Vagina (tissue), 2 donors: ENCODE data around the gene C10orf120. TPM values are rescaled to one million over a fixed set of nuclear protein-coding genes. Genes with fewer than 3 reads are reported as not detected.

ENCODE experiments used
- DNase-seq, 2 donors: peaks; one replicate each; pipeline ENCODE4 v3.0.0-alpha.2; 2017; ENCODE audit errors: extremely low spot score in 2 of 2
- H3K27ac ChIP-seq: fragments of 200-600 bp; sonication (generic); one replicate; pipeline ENCODE4 v1.5.1; 2019
- H3K27me3 ChIP-seq: fragments of 200-600 bp; sonication (generic); one replicate; pipeline ENCODE4 v1.5.1; 2019
- H3K36me3 ChIP-seq, 2 donors: fragments of 200-600 bp; sonication (generic); one replicate each; pipeline ENCODE4 v1.5.1; 2017 to 2019
- H3K4me1 ChIP-seq: fragments of 200-600 bp; sonication (generic); one replicate; pipeline ENCODE4 v1.5.1; 2019
- H3K4me3 ChIP-seq, 2 donors: fragments of 200-600 bp; sonication (generic); 1 replicate in 1 of 2; 2 replicates in 1 of 2; pipeline ENCODE4 v1.5.1; 2016 to 2019
- H3K9me3 ChIP-seq: fragments of 200-600 bp; sonication (generic); one replicate; pipeline ENCODE4 v1.5.1; 2019
- POLR2A ChIP-seq, 2 donors: fragments of 450-650 bp; IDR thresholded peaks; one replicate each; pipeline ENCODE4 v1.6.1; 2017; ENCODE audit warnings: antibody characterized with exemption in 2 of 2, mild to moderate bottlenecking in 2 of 2, moderate library complexity in 2 of 2
- POLR2AphosphoS5 ChIP-seq, 2 donors: sonication (generic); formaldehyde crosslinking; IDR thresholded peaks; one replicate each; pipeline ENCODE4 v1.9.0; 2017; ENCODE audit warnings: antibody characterized with exemption in 2 of 2, mild to moderate bottlenecking in 2 of 2, low read depth in 1 of 2; ENCODE audit not compliant: insufficient read depth in 1 of 2
- intact Hi-C: fragments of 100-400 bp; cut with DNase I; formaldehyde crosslinking; loops from one replicate; pipeline ENCODE4 v1.15.1; 2023
- total RNA-seq: library from RNA; depleted of rRNA; stranded (reverse); fragments of >200 nt; gene quantifications from one replicate; pipeline ENCODE4 v1.2.3, GENCODE V29; 2016
- TF ChIP-seq, protein P1 (sequence below), 3 experiments: fragments of 450-650 bp in 2 of 3; fragments of 200-600 bp in 1 of 3; sonication (generic) in 1 of 3; IDR thresholded peaks; one replicate each; pipeline ENCODE4 v1.5.1; 2017 to 2019; ENCODE audit warnings: antibody characterized with exemption in 3 of 3, mild to moderate bottlenecking in 2 of 3, moderate library complexity in 2 of 3

The C10orf120 gene
- total RNA-seq, 1 donor from 2014 or later = not detected

GRCh38 chr10:122713091-122713885 is 13.6 kb upstream of the C10orf120 start:
- no peaks in the 10 kb centered on the region for H3K4me1 ChIP-seq
- intact Hi-C loops = no loop called here
- DNase-seq = no peak
- no peak overlapping the region for H3K27ac ChIP-seq
- no peaks in the 10 kb centered on the region for H3K36me3 ChIP-seq
- no peak for TF ChIP-seq POLR2AphosphoS5 (IDR thresholded peaks at IDR 0.05; ENCODE audit: insufficient read depth in 1 of 2, low read depth in 1 of 2)
- TF ChIP-seq POLR2A (IDR thresholded peaks at IDR 0.05) = no peak
- TF ChIP-seq, protein P1, sequence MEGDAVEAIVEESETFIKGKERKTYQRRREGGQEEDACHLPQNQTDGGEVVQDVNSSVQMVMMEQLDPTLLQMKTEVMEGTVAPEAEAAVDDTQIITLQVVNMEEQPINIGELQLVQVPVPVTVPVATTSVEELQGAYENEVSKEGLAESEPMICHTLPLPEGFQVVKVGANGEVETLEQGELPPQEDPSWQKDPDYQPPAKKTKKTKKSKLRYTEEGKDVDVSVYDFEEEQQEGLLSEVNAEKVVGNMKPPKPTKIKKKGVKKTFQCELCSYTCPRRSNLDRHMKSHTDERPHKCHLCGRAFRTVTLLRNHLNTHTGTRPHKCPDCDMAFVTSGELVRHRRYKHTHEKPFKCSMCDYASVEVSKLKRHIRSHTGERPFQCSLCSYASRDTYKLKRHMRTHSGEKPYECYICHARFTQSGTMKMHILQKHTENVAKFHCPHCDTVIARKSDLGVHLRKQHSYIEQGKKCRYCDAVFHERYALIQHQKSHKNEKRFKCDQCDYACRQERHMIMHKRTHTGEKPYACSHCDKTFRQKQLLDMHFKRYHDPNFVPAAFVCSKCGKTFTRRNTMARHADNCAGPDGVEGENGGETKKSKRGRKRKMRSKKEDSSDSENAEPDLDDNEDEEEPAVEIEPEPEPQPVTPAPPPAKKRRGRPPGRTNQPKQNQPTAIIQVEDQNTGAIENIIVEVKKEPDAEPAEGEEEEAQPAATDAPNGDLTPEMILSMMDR (IDR thresholded peaks at IDR 0.05) = no peak
- no peaks in the 10 kb centered on the region for H3K27me3 ChIP-seq
- no peaks in the 10 kb centered on the region for H3K9me3 ChIP-seq
- no peak overlapping the region for H3K4me3 ChIP-seq

- TF ChIP-seq, protein P1 (IDR thresholded peaks at IDR 0.05) = no peak
- TF ChIP-seq POLR2A (IDR thresholded peaks at IDR 0.05) (no peak), POLR2AphosphoS5 (IDR thresholded peaks at IDR 0.05; ENCODE audit: insufficient read depth in 1 of 2, low read depth in 1 of 2) (no peak)
- H3K4me3 ChIP-seq = no peak overlapping the region
- no peaks in the 10 kb centered on the region for H3K27me3 ChIP-seq
- H3K27ac ChIP-seq = no peak overlapping the region
- no peaks in the 10 kb centered on the region for H3K9me3 ChIP-seq
- DNase-seq = no peak
- H3K36me3 ChIP-seq = no peaks in the 10 kb centered on the region
- intact Hi-C loops = no loop called here
- H3K4me1 ChIP-seq = no peaks in the 10 kb centered on the region
Observed at GRCh38 chr10:122710576-122710975, 10.9 kb upstream of the C10orf120 start.

DNA sequence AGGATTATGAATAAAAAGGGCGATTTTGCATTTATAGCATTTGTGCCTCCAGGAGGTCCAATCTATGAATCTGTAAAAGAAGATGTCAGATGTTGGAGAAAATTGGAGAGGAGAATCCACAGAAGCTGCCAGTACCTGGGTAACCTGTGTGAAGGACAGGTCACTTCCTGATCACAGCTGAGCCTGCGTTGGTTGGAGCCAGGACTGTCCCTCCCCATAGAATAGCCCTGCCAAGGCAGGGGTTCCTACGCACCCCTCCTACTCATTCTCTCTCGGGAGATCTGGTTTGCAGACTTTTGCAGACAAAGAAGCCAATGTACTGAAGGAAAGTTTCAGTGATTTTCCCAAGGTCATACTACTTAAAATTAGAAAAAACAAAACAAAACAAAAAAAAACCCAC is 10.3 kb upstream of the C10orf120 start:
- Histone ChIP-seq H3K36me3 (no peaks in the 10 kb centered on the region), H3K4me3 (no peak overlapping the region), H3K4me1 (no peaks in the 10 kb centered on the region), H3K27ac (no peak overlapping the region), H3K9me3 (no peaks in the 10 kb centered on the region), H3K27me3 (no peaks in the 10 kb centered on the region)
- no peak for DNase-seq
- intact Hi-C loops = loop anchor here (10.0 kb wide), 1 partner anchor 65 kb away; no protein-coding TSS in a partner anchor
- TF ChIP-seq POLR2AphosphoS5 (IDR thresholded peaks at IDR 0.05; ENCODE audit: insufficient read depth in 1 of 2, low read depth in 1 of 2) (no peak), POLR2A (IDR thresholded peaks at IDR 0.05) (no peak)
- TF ChIP-seq, protein P1 (IDR thresholded peaks at IDR 0.05) = no peak

DNA sequence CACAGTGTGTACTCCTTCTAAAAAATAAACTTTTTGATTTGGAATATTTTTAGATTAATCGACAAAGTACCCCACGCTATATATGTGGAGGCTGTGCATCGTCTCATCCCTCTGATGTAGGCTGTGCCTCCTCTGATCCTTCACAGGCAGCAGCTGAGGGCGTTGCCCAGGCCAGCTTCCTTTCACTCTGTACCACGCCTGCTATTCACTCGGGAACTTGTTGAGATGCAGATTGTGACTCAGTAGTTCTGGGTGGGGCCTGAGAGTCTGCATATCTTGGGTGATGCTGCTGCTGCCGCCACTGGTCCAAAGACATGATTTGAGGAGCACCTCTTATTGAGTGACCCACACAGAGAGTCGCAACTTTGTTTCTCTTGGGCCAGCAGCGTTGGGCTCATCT is 7.9 kb upstream of the C10orf120 start:
- no peak for DNase-seq
- no peak overlapping the region for H3K27ac ChIP-seq
- intact Hi-C loops = loop anchor here (10.0 kb wide), 1 partner anchor 63 kb away; no protein-coding TSS in a partner anchor
- H3K4me1 ChIP-seq = no peaks in the 10 kb centered on the region
- TF ChIP-seq POLR2A (IDR thresholded peaks at IDR 0.05) = no peak
- TF ChIP-seq, protein P1 (IDR thresholded peaks at IDR 0.05) = no peak
- no peak for TF ChIP-seq POLR2AphosphoS5 (IDR thresholded peaks at IDR 0.05; ENCODE audit: insufficient read depth in 1 of 2, low read depth in 1 of 2)
- H3K4me3 ChIP-seq = no peak overlapping the region
- H3K27me3 ChIP-seq = no peaks in the 10 kb centered on the region
- H3K9me3 ChIP-seq = no peaks in the 10 kb centered on the region
- H3K36me3 ChIP-seq = no peaks in the 10 kb centered on the region

DNA sequence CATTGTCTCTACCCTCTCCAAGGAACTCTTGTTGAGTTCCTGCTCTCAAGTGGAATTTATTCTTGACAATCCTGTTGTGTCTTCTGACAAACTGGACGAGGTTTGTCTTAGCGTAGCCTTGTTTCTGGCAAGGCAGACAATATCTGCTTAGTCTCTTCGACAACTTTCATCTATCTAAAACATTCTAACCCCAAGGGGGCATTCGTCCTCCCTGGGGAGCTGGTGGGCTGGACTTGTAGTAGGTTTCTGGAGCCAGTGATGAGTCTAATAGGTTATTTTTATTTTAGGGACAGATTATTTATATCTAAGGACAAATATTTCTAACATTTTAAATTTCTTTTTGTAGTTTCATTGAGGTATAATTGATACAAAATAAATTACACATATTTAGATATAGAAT is 7.3 kb upstream of the C10orf120 start:
- Histone ChIP-seq H3K27ac (no peak overlapping the region), H3K27me3 (no peaks in the 10 kb centered on the region), H3K4me1 (no peaks in the 10 kb centered on the region), H3K9me3 (no peaks in the 10 kb centered on the region), H3K4me3 (no peak overlapping the region), H3K36me3 (no peaks in the 10 kb centered on the region)
- no peak for DNase-seq
- TF ChIP-seq POLR2A (IDR thresholded peaks at IDR 0.05) = no peak
- no peak for TF ChIP-seq POLR2AphosphoS5 (IDR thresholded peaks at IDR 0.05; ENCODE audit: insufficient read depth in 1 of 2, low read depth in 1 of 2)
- TF ChIP-seq, protein P1 (IDR thresholded peaks at IDR 0.05) = no peak
- intact Hi-C loops = loop anchor here (10.0 kb wide), 1 partner anchor 62 kb away; no protein-coding TSS in a partner anchor
